ENCODE data around the gene PANX2.
"Not testable (repeated sequence)": the region's sequence is repeated elsewhere in the genome, so short reads cannot be mapped to it uniquely, and the experiment has no call there.

PANX2 gene

GRCh38 chr22:50170453-50171318 lies at the start of gene PANX2:
PANX2 (plus strand) TSS chr22:50170731; CDS start chr22:50170731, 0 bp downstream.
- no peak for DNase-seq

DNA sequence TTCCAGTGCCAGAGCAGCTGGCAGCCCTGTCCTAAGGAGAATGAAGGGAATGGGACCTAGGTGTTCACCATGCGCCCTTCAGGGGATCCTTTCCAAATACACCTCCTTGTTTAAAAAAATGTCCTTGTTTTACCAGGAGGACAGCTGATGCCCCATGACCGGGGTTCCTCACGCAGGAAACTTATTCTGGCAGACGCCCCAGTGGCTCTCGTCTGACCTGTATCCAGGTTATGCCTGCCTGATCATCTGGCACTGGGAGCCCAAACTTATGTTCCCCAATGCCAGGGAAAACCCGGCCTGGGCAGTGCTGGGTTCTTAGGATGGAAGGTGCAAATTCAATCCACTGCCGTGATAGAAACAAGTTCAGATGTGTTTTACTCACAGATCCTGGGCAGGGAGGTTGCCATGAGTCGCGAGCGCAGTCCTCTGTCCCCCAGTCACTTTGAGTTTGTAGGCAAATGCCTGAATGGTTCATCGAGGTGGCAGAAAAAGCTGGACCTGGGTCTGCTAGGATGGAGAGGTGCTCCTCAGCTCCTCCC lies 49.3 kb upstream of the PANX2 start:
- DNase-seq, result no peak

DNA sequence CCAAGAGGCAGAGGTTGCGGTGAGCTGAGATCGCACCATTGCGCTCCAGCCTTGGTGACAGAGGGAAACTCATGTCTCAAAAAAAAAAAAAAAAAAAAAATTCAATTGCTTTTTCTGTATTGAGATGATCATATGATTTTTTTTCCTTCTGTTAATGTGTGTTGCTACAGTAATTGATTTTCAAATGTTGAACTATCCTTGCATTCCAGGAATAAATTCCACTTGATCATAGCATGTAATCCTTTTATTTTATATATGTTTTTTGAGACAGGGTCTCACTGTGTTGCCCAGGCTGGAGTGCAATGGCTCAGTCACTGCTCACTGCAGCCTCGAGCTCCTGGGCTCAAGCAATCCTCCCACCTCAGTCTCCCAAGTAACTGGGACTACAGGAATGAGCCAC lies 47.4 kb upstream of the PANX2 start:
- no peak for DNase-seq

- no peak for DNase-seq
Measured at GRCh38 chr22:50125029-50125428, 45.5 kb upstream of the PANX2 start.

DNA sequence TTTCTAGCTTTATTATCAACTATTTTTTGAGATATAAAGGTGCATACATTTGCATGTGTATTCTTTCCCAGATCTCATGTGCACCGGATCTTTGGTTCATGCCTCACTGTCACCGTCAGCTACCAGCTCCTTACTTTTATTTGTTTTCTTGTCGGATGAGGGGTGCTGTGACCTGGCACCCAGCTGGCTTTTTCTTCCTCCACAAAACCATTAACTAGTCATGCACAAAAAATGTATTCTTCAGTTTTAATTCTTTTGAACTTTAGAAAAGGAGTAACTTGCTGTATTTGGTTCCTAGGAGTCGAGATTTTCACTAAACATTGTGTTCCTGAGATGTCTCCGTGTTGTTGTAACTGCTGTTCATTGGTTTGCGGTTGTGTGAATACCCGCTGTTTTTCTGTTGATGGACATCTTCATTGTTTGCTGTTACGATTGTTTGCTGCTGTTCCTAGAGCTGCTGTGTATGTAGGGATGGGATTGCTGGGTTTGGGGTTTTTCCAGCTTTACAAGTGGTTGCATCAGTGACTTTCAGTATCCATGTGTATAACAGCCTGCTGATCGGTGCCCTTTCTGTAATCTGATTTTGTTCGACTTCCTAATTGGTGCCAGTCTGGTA lies 41.3 kb upstream of the PANX2 start:
- DNase-seq, result no peak

DNA sequence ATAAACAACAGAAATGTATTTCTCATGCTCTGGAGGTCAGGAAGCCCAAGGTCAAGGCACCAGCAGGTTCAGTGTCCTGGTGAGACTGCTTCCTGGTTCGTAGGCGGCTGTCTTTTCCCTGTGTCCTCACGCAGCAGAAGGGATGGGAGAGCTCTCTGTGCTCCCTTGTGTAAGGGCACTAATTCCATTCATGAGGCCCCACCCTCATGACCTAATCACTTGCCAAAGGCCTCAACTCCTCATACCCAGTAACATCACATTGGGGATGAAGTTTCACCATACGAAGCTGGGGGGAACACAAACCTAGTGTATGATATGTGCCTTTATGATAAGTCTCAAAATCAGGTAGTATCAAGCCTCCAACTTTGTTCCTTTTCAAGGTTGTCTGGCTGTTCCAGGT lies 38.6 kb upstream of the PANX2 start:
- no peak for DNase-seq

- no peak for DNase-seq
Measured at GRCh38 chr22:50134481-50134880, 36.0 kb upstream of the PANX2 start.

- DNase-seq, result no peak
Measured at GRCh38 chr22:50136581-50137015, 33.9 kb upstream of the PANX2 start.

DNA sequence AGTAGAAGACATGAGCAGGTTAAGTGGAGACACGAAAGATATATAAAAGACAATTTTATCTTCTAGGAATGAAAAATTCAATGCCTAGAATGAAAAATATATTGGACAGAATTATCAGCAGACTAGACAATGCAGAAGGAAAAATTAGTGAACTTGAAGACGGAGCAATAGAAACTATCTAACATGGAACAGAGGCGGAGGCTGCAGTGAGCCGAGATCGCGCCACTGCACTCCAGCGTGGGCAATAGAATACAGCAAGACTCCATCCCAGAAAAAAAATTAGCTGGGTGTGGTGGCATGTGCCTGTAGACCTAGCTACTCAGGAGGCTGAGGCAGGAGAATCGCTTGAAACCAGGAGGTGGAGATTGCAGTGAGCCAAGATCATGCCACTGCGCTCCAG lies 33.3 kb upstream of the PANX2 start:
- DNase-seq, result not testable (repeated sequence)

DNA sequence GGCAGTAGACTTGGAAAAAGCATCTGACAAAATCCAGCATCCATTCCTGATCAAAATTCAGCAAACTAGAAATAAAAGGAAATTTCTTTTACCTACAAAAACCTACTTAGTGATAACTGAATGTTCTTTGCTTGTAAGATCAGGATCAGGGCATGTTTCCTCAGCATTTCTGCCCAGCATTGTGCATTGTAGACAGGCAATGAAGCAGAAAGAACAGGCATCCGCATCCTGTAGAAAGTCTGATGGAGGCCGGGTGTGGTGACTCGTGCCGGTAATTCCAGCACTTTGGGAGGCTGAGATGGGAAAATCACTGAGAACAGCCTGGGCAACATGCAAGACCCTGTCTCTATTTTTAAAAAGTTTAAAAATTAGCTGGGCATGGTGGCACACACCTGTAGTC lies 32.5 kb upstream of the PANX2 start:
- no peak for DNase-seq

GRCh38 chr22:50138988-50139387 lies 31.5 kb upstream of the PANX2 start:
- no peak for DNase-seq

- no peak for DNase-seq
Measured at GRCh38 chr22:50139843-50140415, 30.6 kb upstream of the PANX2 start.

- DNase-seq, result no peak
Measured at GRCh38 chr22:50140615-50141014, 29.9 kb upstream of the PANX2 start.

GRCh38 chr22:50141462-50141861 lies 29.1 kb upstream of the PANX2 start:
- no peak for DNase-seq

DNA sequence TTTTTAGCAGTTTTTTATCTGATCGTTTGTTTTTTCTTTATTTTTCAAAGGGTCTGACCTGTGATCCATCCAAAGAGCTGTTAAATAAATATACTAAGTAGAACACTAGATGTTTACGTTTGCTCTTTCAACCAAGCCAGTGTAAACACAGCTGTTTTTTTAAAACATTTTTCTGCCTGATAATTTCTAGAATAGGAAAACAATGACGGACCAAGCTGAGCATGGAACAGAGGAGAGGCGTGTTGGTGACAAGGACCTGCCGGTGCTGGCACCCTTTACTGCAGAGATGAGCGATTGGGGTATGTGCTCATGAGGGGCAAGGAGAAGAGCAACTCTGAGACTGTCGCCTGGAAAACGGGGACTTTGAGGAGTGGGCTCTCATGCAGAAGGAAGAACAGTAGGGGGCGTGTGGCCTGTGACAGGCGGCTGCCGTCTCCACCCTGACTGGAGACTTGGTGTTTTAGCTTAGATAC lies 28.6 kb upstream of the PANX2 start:
- no peak for DNase-seq

- no peak for DNase-seq
Measured at GRCh38 chr22:50143096-50143495, 27.4 kb upstream of the PANX2 start.

DNA sequence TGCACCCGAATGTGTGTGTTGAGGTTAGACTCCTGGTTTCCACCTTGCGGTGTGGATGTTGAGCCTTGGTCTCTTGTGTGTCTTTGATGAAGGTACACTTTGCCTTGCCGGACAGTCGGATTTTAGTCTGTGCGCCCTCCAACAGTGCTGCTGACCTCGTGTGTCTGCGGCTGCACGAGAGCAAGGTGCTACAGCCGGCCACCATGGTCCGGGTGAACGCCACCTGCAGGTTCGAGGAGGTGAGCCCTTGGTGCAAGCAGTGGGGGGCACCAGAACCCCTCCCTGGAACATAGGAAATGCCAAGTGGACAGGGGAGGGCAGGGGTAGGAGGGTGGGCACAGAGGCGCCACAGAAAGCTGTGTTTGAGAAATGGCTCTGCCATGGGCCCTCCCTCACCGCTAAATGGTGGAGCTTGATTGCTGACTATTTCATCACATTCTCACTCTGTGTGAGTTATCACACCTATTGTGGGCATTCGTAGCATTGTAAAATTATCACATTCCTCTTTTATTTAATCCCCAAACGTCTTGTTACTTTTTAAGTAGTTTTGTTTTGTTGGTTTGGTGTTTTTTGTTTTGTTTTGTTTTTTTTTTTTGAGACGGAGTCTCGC lies 26.4 kb upstream of the PANX2 start:
- no peak for DNase-seq

GRCh38 chr22:50145721-50146438 lies 24.7 kb upstream of the PANX2 start:
- DNase-seq, result no peak

DNA sequence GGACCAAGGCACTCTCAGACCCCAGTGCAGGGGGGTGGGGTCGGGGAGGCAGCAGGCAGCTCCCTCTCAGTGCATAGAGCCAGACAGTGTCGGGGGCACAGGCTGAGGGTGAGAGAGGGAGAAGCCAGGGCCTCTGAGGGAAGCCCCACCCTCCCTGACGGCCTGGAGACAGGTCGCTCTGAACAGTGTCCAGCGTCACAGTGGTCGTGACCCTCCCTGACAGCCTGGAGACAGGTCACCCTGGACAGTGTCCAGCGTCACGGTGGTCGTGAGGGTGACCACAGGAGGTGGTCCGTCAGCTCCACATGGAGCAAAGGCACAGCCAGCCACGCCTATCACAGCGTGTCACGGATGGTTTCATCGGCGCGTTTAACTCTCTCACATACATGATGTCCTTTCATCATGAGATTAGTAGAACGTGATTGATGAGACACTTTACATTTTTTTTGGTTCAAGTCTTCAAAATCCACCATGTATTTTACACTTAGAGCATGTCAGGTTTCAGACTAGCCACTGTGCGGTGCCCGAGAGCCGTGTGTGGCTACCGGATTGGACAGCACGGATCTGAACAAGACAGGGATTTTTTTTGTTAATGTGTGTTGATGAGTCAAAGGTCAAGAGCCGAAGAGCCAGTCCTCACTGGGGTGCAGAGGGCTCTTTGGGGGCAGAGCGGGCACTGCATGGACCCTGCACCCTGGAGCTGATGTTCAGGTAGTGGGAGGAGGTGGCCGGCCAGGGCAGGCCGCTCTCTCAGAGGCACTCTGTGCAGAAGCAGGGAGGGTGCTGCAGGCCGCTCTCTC lies 23.9 kb upstream of the PANX2 start:
- no peak for DNase-seq

DNA sequence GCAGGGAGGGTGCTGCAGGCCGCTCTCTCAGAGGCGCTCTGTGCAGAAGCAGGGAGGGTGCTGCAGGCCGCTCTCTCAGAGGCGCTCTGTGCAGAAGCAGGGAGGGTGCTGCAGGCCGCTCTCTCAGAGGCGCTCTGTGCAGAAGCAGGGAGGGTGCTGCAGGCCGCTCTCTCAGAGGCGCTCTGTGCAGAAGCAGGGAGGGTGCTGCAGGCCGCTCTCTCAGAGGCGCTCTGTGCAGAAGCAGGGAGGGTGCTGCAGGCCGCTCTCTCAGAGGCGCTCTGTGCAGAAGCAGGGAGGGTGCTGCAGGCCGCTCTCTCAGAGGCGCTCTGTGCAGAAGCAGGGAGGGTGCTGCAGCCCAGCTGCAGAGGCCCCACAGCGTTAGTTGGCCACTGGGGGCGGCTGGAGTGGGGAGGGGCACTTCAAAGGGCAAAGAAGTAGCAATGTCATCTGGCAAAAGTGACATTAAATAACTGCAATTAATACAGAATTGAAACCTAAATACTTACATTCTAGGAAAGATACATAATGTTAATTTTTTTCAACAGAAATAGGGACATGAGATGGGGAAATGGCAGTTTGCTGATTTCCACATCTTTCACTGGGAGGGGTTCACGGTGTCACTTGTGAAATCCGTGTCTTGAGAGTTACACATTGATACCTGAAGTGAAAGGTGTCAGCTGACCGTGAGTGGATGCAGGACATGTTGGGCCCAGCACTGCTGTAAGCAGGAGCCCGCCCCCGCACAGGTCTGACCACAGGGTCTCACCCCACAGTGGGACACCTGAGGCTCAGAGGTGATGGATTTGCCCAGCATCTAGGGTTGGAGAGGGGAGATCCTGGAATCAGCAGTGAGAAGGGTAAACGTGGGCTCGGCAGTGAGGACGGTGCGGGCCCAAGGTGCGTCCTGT lies 23.0 kb upstream of the PANX2 start:
- DNase-seq, result not testable (repeated sequence)

- DNase-seq, result no peak
Measured at GRCh38 chr22:50148166-50148500, 22.4 kb upstream of the PANX2 start.
